Nephron (organoid): ENCODE measurements around the gene GPN3.
"Not testable (repeated sequence)": the region's sequence is repeated elsewhere in the genome, so short reads cannot be mapped to it uniquely, and the experiment has no call there.

ENCODE experiments used
- H3K27ac Mint-ChIP-seq, 3 experiments: 2 replicates each; pipeline ENCODE4 v1.8.0; 2020; ENCODE audit warnings: mixed read lengths in 3 of 3, mild to moderate bottlenecking in 2 of 3, moderate library complexity in 1 of 3
- H3K27me3 Mint-ChIP-seq: 2 replicates; pipeline ENCODE4 v1.8.0; 2021; ENCODE audit warnings: low read depth, mild to moderate bottlenecking, moderate library complexity, mixed read lengths
- H3K36me3 Mint-ChIP-seq: 2 replicates; pipeline ENCODE4 v1.8.0; 2020; ENCODE audit warnings: low read depth, mixed read lengths
- H3K4me1 Mint-ChIP-seq: 2 replicates; pipeline ENCODE4 v1.8.0; 2020; ENCODE audit warnings: mixed read lengths
- H3K4me3 Mint-ChIP-seq, 3 experiments: 2 replicates each; pipeline ENCODE4 v1.8.0; 2020; ENCODE audit warnings: mild to moderate bottlenecking in 3 of 3, mixed read lengths in 3 of 3, moderate library complexity in 2 of 3
- H3K9me3 Mint-ChIP-seq: 2 replicates; pipeline ENCODE4 v1.8.0; 2020; ENCODE audit warnings: mixed read lengths
- CTCF ChIP-seq, 3 experiments: fragments of 200-600 bp; sonication (generic); IDR thresholded peaks; one replicate each; pipeline ENCODE4 v1.5.0; 2021; ENCODE audit warnings: antibody characterized with exemption in 3 of 3; ENCODE audit not compliant: unreplicated experiment in 3 of 3

GPN3 gene

GRCh38 chr12:110475426-110475825, 7.4 kb upstream of the GPN3 start:
- H3K9me3 Mint-ChIP-seq = no peaks in the 10 kb centered on the region
- peaks cover 8% of the 10 kb centered on the region for H3K36me3 Mint-ChIP-seq
- TF ChIP-seq CTCF (IDR thresholded peaks at IDR 0.05; ENCODE audit: unreplicated experiment in 3 of 3) = no peak
- H3K27ac Mint-ChIP-seq = no peak overlapping the region
- no peaks in the 10 kb centered on the region for H3K27me3 Mint-ChIP-seq
- no peaks in the 10 kb centered on the region for H3K4me1 Mint-ChIP-seq
- H3K4me3 Mint-ChIP-seq = no peak overlapping the region

- Mint-ChIP-seq H3K4me3 (peak overlapping the region; percentile 97 to 98 (median 98)), H3K4me1 (peaks cover 15% of the 10 kb centered on the region), H3K27ac (peak overlapping the region; percentile 84 to 95 (median 92)), H3K9me3 (no peaks in the 10 kb centered on the region), H3K27me3 (no peaks in the 10 kb centered on the region), H3K36me3 (peaks cover 6% of the 10 kb centered on the region)
- no peak for TF ChIP-seq CTCF (IDR thresholded peaks at IDR 0.05; ENCODE audit: unreplicated experiment in 3 of 3)
Measured at GRCh38 chr12:110467847-110468213, 227 bp downstream of the GPN3 start.

- no peak overlapping the region for H3K27ac Mint-ChIP-seq
- peak overlapping the region; percentile 60 to 98 (median 97) for H3K4me3 Mint-ChIP-seq
- peaks cover 15% of the 10 kb centered on the region for H3K4me1 Mint-ChIP-seq
- H3K27me3 Mint-ChIP-seq = no peaks in the 10 kb centered on the region
- no peak for TF ChIP-seq CTCF (IDR thresholded peaks at IDR 0.05; ENCODE audit: unreplicated experiment in 3 of 3)
- H3K9me3 Mint-ChIP-seq = no peaks in the 10 kb centered on the region
- peaks cover 11% of the 10 kb centered on the region for H3K36me3 Mint-ChIP-seq
Measured at GRCh38 chr12:110466791-110467190, 1.3 kb downstream of the GPN3 start.

- H3K27me3 Mint-ChIP-seq, H3K27ac Mint-ChIP-seq, H3K9me3 Mint-ChIP-seq: not testable (repeated sequence)
- Mint-ChIP-seq H3K4me1 (peaks cover 15% of the 10 kb centered on the region), H3K36me3 (peaks cover 21% of the 10 kb centered on the region), H3K4me3 (peak overlapping the region in 2 of 3 experiments; percentile 56 to 70)
Measured at GRCh38 chr12:110465765-110466164, 2.3 kb downstream of the GPN3 start.

- Mint-ChIP-seq H3K36me3 (peaks cover 27% of the 10 kb centered on the region), H3K4me1 (peaks cover 15% of the 10 kb centered on the region), H3K27ac (no peak overlapping the region), H3K9me3 (no peaks in the 10 kb centered on the region), H3K4me3 (peak overlapping the region in 2 of 3 experiments; percentile 56 to 70), H3K27me3 (no peaks in the 10 kb centered on the region)
- TF ChIP-seq CTCF (IDR thresholded peaks at IDR 0.05; ENCODE audit: unreplicated experiment in 3 of 3) = no peak
Measured at GRCh38 chr12:110465024-110465423, 3.0 kb downstream of the GPN3 start.

- H3K27ac Mint-ChIP-seq, H3K9me3 Mint-ChIP-seq, H3K4me3 Mint-ChIP-seq, H3K27me3 Mint-ChIP-seq, H3K4me1 Mint-ChIP-seq: not testable (repeated sequence)
- peaks cover 40% of the 10 kb centered on the region for H3K36me3 Mint-ChIP-seq
Measured at GRCh38 chr12:110461189-110461588, 6.9 kb downstream of the GPN3 start.

- no peak for TF ChIP-seq CTCF (IDR thresholded peaks at IDR 0.05; ENCODE audit: unreplicated experiment in 3 of 3)
- no peak overlapping the region for H3K27ac Mint-ChIP-seq
- no peak overlapping the region for H3K4me3 Mint-ChIP-seq
- H3K4me1 Mint-ChIP-seq = no peaks in the 10 kb centered on the region
- H3K9me3 Mint-ChIP-seq = no peaks in the 10 kb centered on the region
- no peaks in the 10 kb centered on the region for H3K27me3 Mint-ChIP-seq
- peaks cover 41% of the 10 kb centered on the region for H3K36me3 Mint-ChIP-seq
Measured at GRCh38 chr12:110458756-110459155, 9.3 kb downstream of the GPN3 start.
